ENCODE measurements around the gene ATP11A.

Gene ATP11A

DNA sequence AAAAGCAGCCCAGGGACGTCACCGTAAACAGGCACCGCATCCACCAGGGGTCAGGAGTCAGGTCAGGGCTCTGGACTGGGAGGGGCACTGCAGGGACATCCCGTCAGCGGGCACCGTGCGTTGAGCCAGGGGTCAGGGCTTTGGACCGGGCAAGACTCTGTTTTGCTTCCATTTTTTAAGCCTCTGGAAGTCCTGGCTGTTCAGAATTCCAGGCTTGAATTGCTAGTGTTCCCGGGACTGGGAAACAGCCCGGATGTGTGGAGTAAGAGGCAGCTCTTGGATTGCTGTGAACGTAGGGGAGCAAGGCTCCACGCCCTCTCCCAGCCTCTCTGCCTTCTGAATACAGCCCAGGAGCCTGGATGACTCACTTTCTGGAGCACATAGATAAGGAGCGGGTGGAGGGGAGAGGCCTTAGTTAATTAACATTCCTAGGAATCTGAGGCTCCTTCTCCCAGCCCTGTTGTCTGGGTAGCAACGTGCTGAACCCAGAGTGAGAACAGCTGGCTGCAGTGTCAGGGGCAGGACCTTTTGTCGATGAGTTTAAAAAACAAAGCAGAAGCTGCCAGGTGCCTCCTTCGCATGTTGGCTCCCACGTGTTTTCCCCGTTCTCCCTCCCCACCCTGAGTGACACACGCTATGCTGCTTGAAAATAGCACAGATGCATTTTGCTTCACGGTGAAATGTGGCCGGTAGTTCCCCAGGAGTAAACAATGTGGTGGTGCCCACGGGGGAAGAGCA is 21.9 kb downstream of the ATP11A start:
- peak in 1 of 3 donors; percentile 17 for DNase-seq

DNA sequence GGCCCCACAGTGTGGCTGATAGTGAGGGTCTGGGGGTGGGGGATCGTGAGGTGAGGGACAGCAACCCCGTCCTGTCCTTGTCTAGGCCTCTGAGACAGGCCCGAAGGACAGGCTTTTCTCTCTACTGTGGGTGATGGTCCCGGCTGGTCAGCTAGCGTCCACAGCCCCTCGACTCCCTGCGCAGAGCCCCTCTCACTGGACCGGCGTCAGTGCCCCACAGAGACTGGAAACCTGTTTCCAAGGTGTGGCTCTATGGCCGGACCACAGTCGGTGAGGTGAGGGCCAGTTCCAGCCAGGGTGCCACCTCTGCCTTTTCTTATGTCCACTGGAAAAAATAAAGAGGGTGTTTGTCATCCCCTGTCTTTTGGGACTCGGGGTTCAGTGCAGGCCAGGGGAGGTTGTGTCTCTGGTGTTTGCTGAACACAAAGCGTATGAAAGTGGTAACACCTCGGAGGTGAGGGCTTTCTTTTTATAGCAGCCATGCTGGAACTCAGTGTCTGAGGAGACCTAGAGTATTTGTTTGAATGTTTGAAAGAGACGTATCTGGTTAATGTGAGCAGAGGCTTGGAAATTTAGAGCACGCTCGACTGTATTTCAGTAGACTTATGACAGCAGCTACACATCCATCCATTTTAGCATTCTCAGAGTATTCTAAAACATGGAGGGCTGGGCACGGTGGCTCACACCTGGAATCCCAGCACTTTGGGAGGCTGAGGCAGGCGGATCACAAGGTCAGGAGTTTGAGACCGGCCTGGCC is 22.8 kb downstream of the ATP11A start:
- DNase-seq = no peak

DNA sequence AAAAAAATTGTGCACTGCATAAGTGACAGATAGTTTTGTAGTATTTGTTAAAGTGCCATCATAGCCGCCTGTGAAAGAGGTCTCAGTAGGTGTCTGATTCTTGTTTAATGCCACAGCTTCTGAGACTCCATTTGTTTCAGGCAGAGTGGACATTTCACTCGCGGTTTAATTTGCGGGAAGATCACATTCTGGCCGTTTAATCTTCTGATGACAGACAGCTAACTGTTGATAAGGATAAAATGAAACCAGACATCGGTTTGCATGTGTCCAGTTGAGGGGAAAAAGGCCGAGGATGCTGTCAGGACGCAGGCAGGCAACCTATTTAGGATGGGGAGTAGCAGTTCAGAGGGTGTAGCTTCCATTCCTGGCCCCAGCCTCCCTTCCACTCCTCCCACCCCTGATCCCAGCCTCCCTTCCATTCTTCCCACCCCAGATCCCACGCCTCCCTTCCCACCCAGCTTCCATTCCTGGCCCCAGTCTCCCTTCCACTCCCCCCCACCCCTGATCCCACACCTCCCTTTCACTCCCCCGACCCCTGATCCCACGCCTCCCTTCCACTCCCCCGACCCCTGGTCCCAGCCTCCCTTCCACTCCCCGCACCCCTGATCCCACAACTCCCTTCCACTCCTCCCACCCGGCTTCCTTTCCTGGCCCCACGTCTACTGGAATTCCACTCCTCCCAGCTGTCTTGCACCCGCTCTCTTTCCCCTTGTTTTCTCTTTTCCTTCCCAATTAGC is 23.8 kb downstream of the ATP11A start:
- DNase-seq = no peak

DNA sequence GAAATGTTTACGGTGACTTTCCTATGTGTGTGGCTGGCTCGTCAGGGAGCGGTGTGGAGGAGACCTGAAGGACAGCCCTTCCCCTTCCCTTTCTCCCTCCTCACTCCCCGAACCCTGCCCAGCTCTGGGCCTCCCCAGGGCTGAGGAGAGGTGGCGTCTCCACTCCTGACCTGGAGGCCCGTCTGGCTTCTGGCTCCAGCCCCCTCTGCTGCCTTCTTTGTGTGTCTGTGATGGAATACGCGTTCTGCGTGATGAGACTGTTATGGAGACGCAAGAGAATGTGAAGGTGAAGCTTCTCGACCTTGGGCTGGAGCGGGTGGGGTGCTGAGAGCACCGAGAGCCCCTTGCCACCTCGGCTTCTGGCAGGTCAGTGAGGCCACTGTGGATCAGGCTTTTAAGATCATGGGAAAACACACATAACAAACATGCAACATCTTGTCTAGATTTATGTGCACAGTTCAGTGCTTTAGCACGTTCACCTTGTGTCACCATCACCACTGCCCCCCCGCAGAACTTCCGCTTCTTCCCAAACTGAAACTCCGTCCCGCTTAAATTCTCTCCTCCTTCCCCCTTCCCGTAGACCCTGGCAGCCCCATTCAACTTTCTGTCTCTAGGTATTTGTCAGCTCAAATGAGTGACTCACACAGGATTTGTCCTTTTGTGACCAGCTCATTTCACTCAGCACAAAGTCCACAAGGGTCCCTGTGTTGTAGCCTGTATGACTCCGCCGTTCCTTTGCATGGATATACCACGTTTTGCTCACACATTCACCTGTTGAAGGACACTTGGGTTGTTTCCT is 24.7 kb downstream of the ATP11A start:
- no peak for DNase-seq

DNA sequence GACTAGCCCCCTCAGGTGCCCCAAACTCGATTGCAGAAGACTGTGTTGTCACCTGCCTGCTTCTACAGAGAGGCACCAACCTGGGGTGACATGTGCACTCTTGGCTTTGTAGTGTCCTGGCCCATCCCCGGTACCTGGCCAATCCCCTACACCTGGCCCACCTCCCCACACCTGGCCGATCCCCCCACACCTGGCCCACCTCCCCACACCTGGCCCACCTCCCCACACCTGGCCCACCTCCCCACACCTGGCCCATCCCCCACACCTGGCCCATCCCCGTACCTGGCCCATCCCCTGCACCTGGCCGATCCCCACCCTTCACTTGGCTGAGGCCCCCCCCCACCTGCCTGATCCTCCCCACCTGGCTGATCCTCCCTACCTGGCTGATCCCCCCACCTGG is 25.4 kb downstream of the ATP11A start:
- DNase-seq = no peak

DNA sequence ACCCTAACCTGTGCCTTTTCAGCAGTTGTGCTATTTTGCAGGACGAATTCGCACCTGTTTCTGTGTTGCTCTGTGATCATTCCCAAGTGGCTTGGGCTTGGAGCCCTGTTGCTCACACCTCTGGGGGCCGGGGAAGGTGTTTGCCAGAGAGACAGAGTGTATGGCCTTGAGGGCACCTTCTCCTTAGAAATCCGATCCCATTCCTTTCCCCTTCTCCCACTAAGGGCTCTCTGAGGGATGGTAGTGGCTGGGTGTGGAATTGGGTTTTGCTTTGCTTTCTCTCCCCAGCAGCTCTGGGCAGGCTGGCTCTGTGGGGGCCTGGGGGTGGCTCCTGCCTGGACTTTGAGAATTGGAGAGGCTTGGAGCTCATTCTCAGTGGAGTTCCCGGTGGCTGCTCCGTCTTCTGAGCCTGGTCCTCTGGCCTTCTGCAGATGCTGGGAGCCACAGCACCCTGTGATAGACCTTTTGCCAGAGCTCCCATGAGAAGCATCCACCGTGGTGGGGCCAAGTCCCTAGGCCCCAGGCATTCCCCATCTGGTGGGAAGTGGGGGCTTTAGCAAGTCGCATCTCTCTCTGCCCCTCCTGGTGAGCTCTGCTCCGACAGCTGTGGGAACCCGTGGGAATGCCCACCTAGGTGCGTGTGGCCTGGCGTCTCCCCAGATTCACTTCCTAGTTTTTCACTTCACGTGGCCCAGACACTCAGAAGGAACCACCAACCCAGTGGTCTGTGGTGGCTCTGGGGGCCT is 26.1 kb downstream of the ATP11A start:
- DNase-seq = no peak

DNA sequence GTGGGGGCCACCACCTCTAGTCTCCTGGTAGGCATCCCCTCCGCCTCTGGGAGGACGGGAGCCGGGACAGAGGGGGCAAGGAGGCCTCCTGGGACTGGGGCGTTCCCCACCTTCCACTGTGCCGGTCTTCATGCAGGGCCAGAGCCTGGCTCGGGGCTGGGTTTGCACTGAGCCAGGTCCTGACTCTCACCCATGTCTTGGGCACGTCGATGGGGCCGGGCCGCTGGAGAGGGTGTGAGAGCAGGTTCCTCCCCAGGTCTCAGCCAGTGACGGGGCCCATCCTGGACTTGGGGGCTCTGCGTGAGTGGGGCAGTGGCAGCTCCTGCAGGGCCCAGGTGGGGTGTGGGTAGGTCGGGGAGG is 26.6 kb downstream of the ATP11A start:
- no peak for DNase-seq

DNA sequence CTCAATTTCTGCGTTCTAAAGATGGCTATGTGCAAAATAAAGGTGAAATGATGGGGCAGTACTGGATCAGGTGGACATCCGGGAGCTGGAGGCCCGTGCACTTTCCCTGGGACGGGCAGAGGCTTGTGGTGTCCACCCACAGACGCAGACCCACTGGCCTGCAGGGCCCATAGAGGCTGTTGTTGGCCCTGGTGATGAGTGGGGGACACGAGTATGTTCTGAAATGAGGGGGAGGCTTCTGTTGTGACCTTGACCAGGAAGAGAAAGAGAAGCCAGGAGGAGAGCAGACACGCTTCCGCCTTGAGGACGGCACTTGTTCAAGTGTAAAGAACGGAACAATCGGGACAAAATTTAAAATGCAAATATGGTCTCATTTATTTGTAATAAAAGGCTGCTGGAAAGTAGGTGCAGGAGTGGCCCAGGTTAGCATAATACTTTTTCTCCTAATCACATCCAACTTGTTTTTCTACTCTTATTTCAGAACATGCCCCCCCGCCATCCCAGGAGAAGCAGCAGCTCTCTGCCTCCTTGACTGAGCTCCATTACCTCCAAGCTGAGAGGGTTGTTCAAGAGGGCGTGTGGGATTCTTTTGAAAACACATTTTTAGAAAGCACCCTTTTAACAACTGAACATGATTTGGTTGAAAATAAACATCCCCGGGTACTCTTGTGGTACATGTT is 27.1 kb downstream of the ATP11A start:
- no peak for DNase-seq

DNA sequence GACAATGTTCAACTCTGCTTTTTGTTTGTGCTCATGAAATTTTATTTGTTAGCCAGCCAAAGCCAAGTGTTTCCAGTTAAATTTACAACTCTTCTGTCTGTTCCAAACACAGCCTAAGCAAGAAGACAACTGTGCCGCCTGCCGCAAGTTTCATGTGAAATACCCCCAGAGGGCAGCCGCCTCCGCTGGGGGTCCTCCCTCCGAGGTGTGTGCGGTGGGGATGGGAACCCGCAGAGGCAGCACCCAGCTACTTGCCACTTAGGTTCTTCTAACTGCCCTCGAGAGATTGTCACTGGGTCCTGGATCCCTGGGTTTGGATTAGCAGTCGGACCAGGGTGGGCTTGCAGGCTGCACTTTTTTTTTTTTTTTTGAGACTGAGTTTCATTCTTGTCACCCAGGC is 28.5 kb downstream of the ATP11A start:
- DNase-seq = no peak

DNA sequence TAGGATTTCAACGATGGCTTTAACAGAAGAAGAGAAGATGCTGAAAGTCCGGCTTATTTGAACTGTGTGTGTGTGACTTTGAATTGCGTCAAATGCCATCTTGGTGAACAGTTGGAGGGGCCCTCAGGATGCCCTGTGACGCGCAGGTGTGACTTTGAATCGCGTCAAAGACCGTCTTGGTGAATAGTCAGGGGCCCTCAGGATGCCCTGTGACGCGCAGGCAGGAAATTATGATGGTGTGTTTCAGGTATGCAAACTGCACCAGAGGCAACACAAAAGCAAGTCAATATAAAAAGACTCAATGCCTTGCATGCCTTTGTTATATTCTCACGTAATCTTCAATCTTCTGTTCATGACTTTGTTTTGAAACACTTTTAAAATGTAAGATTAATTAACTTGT is 29.2 kb downstream of the ATP11A start:
- no peak for DNase-seq

DNA sequence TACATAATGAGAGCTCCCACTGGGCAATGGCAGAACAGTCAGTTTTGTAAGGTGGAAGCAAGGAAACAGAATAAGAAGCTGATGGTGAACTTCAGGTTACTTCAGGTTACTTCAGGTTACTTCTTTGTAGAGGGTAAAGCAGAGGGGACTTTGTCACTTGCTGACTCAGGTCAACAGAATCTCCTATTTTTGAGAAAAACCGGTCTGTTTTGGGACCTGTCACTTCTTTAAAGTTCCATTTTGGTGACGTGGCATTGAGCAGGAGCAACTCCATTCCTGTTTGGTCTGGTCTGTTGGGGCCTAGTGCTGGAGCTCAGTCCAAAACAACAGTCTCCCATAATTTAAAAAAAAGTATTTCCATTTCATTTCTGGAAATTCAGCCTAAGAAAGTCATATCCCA is 29.7 kb downstream of the ATP11A start:
- DNase-seq = no peak

DNA sequence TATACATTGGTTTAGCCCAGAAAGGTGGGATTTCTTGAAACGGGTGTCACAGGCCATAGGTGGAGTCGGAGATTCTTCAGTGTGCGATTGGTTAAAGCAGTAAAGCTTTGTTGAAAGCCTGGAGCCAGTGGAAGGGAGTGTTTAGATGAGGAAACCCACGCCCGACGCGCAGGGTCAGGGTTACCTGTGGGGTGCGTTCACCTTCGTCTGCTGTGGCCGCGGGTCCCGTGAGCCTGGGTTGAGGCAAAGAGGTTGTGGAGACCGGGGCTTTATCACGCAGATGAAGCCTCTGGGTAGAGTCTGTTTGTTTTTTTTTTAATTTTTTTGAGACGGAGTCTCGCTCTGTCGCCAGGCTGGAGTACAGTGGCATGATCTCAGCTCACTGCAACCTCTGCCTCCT is 30.4 kb downstream of the ATP11A start:
- DNase-seq = no peak

DNA sequence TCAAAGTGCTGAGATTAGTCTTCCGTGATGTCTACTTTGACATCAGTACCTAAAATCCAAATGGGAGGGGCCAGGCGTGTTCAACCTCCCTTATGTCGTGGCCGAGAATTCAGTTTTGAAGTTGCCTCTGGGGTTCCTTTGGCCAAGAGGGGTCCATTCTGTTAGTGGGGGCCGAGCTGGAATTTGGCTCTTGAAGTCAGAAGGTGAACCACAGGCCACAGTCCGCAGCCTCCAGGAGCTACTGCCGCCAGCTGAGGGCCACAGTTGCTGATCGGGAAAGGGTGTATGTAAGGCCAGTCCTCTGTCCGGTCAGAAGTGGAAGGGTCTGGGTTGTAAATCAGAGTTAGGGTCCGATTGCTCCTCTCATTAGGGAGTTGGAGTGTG is 31.0 kb downstream of the ATP11A start:
- DNase-seq = no peak

DNA sequence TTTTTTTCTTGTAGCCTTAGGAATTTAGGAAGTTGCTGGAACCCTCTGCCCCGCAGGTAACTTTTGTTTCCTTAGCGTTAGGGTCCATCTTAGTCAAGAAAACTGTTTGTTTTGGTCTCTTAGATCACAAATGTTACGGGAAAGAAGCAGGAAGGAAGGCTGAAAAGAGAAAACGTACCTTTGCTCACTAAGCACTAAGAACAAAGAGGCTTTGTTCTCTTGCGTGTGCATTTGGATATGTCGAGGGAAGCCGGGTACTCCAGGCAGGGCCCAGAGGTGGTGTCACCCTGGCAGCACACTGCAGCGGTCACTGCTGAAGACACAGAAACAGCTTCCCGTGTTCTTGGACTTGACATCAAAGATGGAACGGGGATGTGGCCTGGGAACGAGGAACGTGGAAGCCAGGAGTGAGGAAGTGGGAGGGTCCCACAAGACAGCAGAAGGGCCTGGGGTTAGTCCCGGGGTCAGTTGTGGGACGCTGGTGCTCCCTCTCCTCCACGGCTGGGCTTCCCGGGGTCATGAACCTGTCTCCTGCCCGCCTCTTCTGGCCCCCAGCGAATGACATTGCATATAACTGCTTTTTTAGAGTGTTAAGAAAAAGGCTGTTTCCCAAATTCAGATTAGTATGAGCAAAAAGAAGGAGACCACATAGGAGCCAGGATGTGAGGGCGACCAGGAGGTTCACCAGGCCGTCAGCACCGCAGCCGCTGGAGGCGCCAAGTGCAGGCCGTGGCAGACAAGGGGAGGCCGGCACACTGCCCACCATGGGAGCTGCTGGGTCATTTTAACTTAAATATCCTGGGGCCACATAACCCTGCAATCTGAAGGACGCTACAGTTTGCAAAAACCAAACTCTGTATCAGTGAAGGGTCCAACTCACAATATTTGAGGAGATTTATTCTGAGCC is 31.6 kb downstream of the ATP11A start:
- no peak for DNase-seq

DNA sequence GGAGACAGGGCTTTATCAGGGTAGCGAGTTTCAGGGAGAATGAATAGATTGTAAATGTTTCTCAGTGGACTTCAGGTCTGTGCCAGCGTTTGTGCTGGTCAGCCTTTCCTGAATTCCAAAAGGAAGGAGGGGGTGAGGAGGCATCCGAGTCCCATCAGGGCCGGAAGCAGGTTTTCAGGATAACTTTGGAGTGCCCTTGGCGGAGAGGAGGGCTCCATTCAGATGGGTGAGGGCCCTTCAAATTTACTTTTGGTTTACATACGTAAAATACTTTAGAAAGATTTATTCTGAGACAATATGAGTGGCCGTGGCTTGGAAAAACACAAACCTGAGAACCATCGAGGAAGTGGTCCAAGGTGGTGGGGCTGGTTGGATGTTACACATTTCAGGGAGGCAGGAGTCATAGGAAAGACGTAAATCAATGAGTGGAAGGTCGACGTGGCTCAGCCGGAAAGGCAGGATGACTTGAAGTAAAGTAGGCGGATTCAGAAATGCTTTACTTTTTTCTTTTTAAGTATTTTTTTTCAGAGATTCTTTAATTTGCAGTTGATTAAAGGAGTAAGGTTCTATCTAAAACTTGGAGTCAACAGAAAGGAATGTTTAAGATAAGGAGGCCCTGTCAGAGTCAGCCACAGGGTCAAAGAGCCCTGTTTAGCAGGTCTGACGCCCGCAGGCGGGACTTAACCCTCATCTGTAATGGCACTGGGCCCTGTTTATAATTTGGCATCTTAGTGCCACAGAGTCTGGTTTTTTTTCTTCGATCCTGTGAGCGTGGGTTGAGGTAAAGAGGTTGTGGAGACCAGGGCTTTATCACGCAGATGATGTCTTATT is 32.8 kb downstream of the ATP11A start:
- no peak for DNase-seq

DNA sequence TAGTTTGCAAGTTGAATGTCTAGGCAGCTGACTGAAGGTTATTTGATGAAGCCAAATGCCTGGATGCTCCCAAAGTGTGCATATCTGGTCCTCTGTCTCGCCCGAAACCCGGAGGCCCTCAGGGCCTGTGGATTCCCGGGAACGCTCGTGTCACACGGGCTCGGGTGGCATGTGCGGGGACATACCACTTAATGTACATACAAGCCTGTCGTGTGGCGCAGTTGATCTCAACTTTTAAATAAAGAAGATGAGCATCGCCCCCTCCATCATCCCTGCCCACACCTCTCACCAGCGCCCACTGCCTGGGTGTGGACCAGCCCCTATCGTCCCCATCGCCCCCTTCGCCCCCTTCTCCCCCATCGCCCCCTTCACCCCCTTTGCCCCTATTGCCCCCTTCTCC is 33.9 kb downstream of the ATP11A start:
- no peak for DNase-seq

DNA sequence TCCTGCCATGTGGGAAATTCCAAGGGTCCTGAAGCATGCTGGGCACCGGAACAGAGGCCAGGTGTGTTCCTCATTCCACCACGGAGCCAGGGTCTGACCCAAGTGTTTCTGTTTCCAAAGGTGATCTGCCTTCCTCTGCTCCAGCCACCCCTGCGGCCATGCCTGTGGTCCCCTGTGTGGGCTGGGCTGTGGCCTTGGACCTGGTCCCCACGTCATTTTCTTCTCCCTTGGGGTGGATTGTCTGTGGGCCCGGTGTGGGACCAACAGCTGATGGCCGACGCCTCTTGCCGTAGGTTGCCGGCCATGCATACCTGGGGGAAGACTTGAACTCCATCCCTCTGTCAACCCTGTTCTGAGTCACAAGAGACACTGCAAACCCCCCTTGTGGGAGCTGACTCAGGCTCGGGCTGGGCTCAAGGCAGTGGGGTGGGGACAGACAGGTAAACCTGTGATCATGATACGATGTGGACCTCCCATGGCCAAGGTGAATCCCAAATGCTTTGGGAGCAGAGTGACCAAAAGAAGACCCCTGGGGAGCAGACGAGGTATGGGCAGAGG is 35.0 kb downstream of the ATP11A start:
- no peak for DNase-seq

DNA sequence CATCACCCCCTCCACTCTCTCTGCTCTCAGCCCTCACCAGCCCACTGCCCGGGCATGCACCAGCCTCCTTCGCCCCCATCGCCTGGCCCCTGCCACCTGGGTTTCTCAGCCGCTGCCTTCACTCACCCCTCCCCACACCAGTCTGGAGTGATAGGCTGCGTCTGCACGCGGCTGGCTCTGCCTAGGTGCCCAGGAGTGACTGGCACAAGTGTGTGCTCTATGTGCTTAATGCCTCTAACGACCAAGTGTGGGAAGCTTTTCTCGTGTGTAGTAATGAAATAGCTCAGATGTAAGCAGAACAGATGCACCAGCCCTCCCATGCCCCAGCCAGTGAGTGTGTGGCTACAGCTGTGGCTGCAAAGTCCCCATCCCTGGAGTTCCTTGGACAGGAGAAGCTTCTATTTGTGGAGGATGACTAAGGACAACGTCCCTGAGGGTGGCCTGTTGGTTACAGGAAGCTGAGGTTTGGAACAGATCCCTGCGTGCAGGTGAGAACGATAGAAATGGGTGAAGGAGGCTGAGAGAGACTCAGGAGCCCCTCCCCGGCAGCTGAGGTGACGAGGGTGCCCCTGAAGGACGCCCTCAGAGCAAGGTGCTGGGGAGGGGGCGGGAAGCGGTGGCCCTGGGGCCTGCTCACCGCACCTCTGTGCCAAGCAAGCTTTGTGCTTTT is 35.6 kb downstream of the ATP11A start:
- DNase-seq = peak in 1 of 3 donors; percentile 21
